ENCODE results near the gene RAB23.

Gene RAB23

GRCh38 chr6:57226221-57226620 lies 4.1 kb upstream of the RAB23 start:
- DNase-seq, result no peak

GRCh38 chr6:57224769-57225515 lies 2.8 kb upstream of the RAB23 start:
- DNase-seq, result no peak

GRCh38 chr6:57222743-57223077 lies 603 bp upstream of the RAB23 start:
- no peak for DNase-seq

GRCh38 chr6:57221191-57221935 lies 744 bp downstream of the RAB23 start:
- DNase-seq, result peak; percentile 51

- DNase-seq, result no peak
Observed at GRCh38 chr6:57220083-57220703, 1.9 kb downstream of the RAB23 start.

- DNase-seq, result no peak
Observed at GRCh38 chr6:57217270-57217669, 4.8 kb downstream of the RAB23 start.

GRCh38 chr6:57216235-57217101 lies 5.6 kb downstream of the RAB23 start:
- no peak for DNase-seq

GRCh38 chr6:57215260-57215659 lies 6.8 kb downstream of the RAB23 start:
- DNase-seq, result no peak

GRCh38 chr6:57210060-57210459 lies 12.0 kb downstream of the RAB23 start:
- DNase-seq, result no peak

GRCh38 chr6:57209030-57209429 lies 13.1 kb downstream of the RAB23 start:
- no peak for DNase-seq

- DNase-seq, result no peak
Observed at GRCh38 chr6:57207872-57208271, 14.2 kb downstream of the RAB23 start.

- DNase-seq, result no peak
Observed at GRCh38 chr6:57207141-57207540, 15.0 kb downstream of the RAB23 start.

- no peak for DNase-seq
Observed at GRCh38 chr6:57205550-57206328, 16.4 kb downstream of the RAB23 start.

- DNase-seq, result no peak
Observed at GRCh38 chr6:57201718-57202117, 20.4 kb downstream of the RAB23 start.

GRCh38 chr6:57198926-57199636 lies 23.0 kb downstream of the RAB23 start:
- no peak for DNase-seq

GRCh38 chr6:57195457-57195856 lies 26.6 kb downstream of the RAB23 start:
- DNase-seq, result no peak

GRCh38 chr6:57193177-57193576 lies 28.9 kb downstream of the RAB23 start:
- DNase-seq, result no peak

GRCh38 chr6:57190140-57190539 lies 32.0 kb downstream of the RAB23 start:
- peak; percentile 4 for DNase-seq

- no peak for DNase-seq
Observed at GRCh38 chr6:57183336-57183735, 38.8 kb downstream of the RAB23 start.

GRCh38 chr6:57182017-57182432 lies 40.1 kb downstream of the RAB23 start:
- DNase-seq, result no peak

GRCh38 chr6:57180596-57180995 lies 41.5 kb downstream of the RAB23 start:
- DNase-seq, result no peak

Data from NCI-H526 treated with DMSO at 0.1 percent for 48 hours (cell line).